ENCODE measurements around the gene NCOA7.
"Not testable (repeated sequence)": the region's sequence is repeated elsewhere in the genome, so short reads cannot be mapped to it uniquely, and the experiment has no call there.

DNA sequence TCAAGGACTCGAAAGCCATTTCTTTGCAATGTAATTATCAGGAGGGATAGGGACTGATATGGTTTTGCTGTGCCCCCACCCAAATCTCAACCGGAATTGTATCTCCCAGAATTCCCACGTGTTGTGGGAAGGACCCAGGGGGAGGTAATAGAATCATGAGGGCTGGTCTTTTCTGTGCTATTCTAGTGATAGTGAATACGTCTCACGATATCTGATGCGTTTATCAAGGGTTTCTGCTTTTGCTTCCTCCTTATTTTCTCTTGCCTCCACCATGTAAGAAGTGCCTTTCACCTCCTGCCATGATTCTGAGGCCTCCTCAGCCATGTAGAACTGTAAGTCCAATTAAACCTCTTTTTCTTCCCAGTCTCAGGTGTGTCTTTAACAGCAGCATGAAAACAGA, 160.0 kb downstream of the NCOA7 start:
- TF ChIP-seq, protein P1, sequence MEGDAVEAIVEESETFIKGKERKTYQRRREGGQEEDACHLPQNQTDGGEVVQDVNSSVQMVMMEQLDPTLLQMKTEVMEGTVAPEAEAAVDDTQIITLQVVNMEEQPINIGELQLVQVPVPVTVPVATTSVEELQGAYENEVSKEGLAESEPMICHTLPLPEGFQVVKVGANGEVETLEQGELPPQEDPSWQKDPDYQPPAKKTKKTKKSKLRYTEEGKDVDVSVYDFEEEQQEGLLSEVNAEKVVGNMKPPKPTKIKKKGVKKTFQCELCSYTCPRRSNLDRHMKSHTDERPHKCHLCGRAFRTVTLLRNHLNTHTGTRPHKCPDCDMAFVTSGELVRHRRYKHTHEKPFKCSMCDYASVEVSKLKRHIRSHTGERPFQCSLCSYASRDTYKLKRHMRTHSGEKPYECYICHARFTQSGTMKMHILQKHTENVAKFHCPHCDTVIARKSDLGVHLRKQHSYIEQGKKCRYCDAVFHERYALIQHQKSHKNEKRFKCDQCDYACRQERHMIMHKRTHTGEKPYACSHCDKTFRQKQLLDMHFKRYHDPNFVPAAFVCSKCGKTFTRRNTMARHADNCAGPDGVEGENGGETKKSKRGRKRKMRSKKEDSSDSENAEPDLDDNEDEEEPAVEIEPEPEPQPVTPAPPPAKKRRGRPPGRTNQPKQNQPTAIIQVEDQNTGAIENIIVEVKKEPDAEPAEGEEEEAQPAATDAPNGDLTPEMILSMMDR (IDR thresholded peaks at IDR 0.05): not testable (repeated sequence)
- not testable (repeated sequence) for TF ChIP-seq POLR2A (IDR thresholded peaks at IDR 0.05)

All from thyroid gland (tissue), 4 donors.